SHP77 (cell line): Measurements from ENCODE around the gene ISOC1.

Experiments
- DNase-seq, 2 experiments: peaks; one replicate each; lab custom pipeline; 2025; lab: John Stamatoyannopoulos, UW

Gene ISOC1

DNA sequence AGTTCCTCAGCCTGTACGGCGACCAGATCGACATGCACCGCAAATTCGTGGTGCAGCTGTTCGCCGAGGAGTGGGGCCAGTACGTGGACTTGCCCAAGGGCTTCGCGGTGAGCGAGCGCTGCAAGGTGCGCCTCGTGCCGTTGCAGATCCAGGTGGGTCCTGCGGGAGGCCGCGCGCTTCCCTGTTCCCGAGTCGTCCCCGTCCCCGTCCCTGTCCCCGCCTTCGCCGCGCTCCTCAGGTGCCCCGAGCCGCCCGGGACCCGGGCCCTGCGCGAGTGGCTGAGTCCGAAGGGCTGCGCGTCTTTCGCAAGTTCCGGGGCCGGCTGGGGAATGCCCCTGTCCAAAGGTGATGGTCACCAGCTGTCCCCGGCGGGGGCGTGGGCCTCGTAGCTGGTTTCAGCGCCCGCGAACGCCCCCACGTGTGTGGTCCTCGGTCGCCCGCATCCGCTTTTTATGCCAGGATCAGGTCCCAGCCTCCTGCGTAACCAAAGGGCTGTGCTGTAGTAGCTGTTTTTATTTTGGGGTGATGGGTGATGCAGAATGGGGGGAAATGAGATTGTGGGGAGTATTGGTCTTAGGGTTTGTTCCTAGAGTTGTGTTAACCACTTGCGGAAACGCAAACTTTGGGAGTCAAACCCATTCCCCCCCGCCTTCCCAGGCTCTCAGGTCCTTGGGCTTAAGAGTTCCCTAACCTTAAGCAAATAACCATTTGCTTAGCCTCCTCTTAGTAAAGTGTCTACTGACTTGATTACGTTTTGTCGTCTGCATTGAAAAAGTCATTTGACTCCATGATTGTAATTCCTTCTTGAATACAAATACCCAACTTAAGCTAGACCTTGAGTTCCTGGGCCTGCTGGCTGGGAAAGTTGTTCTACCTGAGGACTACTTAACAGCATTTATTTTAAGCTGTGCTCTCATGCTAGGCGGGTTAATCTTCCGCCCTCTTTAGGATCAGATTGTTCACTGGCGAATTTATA, 663 bp downstream of the ISOC1 start:
- DNase-seq = peak in 1 of 2 experiments; percentile 59

DNA sequence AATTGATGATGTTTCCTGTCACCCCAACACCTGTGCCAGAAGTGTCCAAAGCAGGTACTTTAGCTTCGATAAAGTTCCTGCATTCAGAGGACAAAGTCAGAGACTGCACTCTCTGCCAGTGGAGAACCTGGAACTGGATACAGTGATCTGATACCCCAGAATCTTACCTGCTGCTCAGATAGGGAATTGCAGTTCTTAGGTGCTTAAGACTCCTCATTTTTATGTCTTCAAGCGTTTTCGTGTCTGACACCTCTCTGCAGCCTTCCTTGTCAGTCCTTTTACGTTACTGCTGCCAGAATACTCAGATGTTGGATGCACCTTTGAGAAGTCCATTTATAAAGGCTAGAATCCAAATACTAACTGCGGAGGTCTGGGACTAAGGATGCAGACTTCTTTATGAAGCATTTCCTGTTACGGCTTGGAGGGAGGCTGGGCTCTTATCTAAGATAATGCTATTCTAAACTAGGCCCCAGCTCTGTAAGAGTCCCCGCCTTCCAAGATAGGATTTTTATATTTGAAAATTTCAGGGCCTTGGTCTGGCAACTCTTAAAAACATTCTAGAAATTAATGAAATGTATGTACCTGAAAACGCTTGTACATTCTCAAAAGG, 1.9 kb downstream of the ISOC1 start:
- DNase-seq = no peak

DNA sequence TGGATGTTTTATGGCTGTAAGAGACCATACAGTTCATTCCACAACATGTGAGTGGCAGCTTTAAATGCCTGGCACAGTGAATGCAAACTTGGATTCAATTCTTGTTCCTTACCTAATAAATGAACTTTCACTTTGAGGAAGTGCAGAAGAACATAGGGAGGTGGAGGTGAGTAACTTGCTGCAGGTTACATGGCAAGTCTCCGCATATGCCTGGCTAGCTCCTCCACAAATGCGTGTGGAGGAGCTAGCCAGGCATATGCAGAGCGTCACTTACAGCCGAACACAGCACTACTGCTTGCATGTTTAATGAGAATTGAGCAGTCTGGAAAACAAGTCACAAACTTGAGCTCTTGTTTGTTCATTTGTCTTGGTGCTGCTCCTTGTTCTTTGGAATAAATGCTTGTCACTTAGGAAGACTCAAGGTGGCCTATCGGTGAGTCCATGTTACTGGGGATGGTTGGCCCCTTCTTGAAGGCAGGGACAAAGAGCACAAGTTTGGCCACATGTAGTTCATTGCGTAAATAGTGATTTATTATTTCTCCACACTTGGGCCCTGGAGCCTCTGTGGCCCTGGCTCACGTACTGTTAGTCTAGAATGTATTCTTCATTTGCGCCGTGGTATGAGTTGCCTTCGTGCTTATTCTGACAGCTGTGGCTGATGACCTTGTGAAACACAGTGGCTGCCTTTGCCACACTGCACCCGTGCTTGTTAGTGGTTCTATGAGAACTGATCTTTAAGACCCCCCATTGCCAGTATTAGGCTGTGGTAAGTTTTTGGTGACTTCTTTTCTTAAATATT, 3.1 kb downstream of the ISOC1 start:
- DNase-seq = no peak

DNA sequence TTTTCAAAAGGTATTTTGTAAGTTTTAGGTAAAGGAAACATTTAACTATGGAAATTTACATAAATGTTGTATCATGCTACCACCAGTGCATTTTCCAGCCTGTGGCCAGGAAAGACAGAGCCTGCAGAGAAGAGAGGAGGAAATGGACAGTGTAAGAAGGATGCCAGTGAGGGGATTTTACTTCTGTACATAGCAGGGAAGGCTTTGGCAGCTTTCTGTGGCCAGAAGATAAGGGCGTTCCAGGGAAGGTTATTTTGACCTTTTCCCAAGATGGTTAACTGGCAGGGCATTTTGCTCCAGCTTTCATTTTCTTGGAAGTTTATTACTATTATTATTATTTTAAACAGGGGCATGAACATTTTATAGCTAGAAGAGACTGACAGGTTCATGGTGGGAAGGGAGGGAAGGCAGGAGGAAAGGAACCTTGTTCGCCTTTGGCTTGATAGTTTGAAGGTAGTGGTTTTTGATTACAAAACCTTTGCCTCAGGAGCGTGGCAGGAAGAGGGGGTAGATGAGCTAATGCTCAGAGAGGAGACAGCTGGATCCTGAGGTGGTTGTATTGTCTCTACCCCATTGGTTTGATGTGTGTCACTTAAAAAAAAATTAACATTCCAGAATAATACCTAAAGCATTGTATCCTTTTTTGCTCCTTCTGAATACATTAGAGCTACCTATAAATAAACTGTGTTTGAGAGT, 4.1 kb downstream of the ISOC1 start:
- no peak for DNase-seq

DNA sequence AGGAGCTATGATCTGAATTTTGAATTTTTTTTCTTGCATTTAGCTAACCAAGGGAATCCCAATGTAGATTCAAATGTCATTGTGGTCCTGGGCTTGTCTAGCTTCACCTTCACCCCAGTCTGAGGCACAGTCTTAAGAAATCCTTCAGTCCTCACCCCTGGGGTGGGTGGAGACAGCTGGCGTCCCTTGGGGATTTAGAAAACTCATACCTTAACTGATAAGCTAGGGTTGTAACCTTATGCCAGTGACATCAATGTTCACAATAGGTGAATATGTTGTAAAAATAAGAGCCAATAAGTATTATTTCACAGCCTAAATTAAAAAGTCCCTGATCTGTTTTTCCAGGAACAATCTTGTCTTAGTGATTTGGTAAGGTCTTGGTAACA, 4.6 kb downstream of the ISOC1 start:
- DNase-seq = no peak

DNA sequence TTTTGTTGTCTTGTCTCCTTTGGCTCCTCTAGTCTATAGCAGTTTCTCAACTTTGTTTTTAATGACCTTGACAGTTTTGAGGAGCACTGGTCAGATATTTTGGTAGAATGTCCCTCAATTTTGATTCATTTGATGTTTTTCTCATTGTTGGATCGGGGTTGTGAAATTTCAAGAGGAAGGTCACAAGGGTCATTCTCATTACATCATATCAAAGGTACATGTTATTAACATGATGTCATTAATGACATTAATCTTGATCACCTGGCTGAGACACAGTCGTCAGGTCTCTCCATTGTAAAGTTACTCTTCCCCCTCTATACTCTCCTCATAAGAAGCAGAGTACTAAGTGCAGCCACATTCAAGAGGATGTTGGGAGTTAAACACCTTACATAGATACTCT, 7.2 kb downstream of the ISOC1 start:
- DNase-seq = no peak

DNA sequence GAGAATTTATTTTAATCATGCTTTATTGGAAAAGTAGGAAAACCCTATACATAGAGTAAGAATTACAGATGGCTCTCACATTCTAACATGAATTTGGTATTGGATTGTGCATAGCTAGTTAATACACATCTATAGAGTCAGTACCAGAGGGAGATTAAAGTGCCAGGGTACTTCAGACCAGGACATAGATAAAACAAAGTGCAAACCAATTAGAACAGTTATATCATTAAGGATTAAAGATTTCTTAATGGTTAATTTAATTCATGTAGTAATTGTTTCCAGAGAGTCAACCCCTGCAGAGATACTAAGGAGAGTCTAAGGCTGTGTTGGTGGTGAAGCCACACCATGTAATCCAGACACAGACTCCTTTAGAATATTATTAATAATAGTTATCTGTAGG, 8.8 kb downstream of the ISOC1 start:
- DNase-seq = no peak

DNA sequence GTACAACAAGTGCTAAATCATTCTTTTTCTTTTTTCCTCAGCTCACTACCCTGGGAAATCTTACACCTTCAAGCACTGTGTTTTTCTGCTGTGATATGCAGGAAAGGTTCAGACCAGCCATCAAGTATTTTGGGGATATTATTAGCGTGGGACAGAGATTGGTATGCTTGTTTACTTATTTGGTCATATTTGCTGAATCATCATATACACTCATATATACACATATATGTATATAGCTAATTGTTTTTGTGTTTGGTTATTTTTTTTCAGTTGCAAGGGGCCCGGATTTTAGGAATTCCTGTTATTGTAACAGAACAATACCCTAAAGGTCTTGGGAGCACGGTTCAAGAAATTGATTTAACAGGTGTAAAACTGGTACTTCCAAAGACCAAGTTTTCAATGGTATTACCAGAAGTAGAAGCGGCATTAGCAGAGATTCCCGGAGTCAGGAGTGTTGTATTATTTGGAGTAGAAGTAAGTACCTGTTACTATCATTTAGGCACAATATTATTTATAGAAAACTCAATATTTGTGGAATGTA, 10.4 kb downstream of the ISOC1 start:
- DNase-seq = no peak

DNA sequence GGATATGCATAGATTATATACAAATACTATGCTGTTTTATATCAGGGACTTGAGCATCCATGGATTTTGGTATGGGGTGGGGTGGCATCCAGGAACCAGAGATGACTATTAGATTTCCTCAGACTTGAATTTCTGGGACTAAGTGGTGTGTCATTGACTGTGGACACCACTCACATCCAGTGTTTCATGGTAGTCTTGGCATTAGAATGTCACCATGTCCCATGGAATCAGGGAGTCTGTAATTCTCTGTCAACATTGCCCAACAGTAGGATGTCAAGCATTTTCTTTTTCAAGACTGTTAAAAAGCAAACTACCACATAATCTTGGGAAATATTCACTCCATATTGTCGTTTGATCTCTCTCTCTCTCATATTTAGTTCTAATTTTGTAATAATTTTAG, 13.1 kb downstream of the ISOC1 start:
- no peak for DNase-seq

DNA sequence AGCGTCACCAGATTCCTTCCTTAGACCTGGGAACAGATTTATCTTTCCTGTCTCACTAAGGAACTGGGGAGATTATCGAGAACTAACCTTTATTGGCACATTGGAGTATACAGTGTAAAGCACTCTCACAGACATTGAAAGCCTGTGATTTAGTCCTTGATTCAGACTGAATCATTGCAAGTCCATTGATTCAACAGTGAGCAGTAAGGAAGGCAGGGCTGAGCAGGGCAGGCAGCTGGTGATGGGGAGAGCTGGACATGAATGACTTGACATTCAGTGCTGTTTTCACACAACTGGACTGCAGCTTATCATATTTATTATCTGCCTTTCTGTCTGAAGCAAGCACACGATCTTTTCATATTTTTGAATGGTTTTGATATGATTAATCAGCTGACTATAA, 16.2 kb downstream of the ISOC1 start:
- DNase-seq = no peak

DNA sequence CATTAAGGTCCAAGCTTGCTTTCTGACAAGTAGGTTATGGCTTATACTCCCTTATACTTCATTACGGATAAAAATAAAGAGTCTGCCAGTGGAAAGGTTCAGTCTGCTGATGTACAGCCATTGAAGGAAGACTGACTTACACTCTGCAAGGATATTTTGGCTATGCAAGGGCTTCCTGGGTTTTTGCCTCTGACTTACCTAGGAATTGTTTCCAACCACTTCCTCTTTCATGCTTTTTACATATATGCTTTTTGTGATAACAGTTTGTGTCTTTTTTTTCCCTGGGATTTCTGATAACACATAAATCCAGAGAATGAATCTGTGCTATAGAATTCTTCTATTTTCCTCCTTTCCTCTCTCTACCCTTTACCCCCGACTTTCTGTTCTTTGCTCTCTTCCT, 16.8 kb downstream of the ISOC1 start:
- DNase-seq = no peak

DNA sequence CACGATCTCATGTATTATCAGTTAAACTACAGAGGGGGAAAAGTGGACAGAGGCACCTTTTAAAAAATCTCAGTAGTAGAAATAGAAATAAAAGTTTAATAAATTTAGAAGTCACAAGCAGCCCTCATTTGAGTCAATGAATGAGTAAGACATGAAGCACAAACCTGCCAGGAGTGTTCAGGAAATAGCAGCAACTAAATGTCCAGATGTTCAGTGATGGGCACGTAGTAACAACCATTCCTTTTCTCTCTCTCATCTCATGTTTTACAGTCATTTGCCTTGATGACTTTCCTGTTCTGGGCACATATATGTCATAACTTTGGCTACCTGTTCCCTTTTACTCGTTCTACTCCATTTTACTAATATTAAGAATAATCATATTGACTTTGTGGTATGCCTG, 17.7 kb downstream of the ISOC1 start:
- no peak for DNase-seq

DNA sequence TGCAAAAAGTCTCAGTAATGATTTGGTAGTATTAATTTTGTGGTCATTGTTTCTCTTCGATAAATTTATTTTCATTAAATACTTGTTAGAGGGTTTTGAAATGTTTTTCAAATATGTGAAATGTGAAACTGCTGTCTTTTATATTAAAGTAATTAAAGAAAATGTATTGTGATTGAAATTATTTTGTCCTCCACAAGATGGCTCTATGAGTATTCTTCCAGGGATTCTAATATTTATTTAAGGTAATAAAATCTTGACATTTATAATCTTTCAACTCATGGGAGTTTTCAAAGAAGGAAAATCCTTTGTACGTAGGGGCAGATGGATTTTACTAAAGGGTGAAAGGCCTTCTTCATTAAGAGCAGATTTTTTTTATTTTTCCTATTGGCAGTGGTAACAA, 19.3 kb downstream of the ISOC1 start:
- DNase-seq = no peak

DNA sequence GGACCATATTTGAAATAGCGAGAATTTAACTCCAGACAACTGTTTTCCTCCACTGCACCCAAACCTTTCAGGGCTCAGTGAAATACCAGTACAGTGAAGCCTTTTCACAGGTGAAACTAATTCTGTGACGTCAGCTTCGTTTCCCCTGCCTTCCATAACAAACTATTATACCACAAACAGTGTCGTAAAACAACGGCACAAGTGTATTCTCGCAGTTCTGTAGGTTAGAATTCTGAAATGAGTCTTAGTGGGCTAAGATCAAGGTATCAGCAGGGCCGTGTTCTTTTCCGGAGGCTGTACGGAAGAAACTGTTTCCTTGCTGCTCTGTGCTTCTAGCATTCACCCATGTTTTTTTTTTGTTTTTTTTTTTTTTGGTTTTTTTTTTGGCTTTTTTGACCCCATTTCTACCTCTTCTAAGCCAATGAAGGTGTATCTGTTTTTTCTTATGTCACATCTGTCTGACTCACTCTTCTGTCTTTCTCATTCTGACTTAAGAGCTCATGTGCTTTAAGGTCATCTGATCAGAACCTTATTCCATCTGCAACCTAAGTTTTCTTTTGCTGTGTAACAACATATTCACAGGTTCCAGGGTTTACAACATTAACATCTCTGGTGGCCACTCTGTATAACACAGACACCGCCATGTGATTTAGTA, 20.1 kb downstream of the ISOC1 start:
- DNase-seq = no peak

DNA sequence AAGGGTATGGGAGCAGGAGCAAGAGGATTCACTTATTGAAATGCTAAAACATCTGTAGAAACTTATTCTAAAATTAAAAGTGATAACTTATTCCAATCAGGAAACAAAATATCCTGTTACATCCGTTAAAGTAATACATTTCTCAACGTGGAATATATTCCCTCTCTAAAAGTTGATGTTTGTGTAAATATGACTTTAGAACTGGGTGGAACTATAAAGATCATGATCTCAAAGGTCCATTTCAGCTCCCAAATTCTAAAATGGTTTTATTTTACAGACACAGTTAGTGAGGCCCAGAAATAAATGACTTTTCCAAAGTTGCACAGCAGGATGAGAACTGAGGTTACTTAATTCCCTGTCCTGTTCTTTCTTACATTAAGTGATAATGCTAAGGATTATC, 21.1 kb downstream of the ISOC1 start:
- DNase-seq = no peak

DNA sequence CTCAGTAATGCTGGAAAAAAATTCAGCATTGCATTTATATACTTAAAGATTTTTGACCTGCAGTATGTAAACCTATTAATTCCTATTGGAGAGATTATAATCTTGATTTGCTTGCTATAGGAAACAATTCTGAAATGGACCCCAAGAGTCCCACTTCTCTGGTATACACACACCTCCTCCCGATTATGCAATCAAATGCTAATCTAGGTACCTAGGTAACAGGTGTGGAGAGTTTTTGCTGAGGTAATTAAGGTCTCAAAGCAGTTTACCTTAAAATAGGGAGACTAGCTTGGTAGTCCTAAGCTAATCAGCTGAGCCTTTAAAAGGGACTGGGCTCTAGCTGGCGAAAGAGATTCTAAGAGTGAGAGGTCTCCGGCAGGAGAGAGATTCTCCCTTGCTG, 22.2 kb downstream of the ISOC1 start:
- DNase-seq = no peak

DNA sequence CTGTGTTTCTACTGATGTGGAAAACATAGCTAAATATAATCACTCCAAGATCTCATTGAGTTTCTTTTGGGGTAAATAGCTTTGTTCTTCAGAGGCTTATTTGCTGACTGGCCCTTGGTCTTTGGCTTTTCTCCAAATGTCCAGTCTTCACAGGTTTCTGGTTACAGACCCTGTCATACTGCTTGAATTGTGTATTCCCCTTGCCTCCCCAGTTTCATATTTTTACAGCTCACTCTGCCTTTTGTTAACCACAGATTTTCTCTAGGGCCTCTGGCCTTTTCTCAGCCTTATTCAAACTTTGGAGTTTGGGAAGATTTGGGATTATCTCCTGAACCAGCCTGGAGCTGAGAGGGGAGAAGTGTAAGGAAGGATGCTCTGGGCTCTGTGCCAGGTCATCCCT, 23.9 kb downstream of the ISOC1 start:
- no peak for DNase-seq

DNA sequence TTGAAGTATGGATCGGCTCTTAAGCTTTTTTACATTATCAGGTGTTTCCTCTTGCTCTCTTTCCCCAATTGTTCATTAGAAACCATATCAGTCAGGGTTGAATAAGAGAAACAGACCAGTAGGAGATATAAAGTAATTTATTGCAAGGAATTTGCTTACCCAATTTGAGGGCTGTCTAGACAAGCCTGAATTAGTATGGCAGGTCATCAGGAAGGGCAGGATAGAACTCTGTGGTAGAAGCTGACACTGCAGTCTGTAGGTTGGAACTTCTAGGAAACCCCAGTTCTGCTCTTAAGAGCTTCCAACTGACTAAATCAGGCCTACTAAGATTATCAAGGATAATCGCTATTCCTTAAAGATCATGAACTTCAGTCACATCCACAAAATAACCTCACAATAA, 24.3 kb downstream of the ISOC1 start:
- DNase-seq = no peak

DNA sequence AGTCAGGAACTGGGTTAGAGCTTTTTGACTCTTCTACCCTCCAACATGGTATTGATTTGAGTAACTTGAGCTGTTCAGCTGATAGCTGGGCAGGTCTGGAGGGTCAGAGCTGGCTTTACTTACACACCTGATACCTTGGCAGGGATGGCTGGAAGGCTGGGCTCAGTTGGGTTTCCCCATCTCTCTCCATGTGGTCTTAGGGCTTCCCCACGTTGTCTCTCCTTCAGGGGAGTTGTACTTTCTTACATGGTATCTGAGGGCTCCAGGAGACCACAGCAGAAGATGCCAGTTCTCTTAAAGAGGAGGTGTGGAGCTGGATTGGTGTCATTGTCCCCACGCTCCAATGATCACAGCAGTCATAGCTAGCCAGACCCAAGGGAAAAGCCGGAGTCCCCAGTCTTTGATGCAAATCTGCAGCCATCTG, 25.6 kb downstream of the ISOC1 start:
- DNase-seq = no peak

DNA sequence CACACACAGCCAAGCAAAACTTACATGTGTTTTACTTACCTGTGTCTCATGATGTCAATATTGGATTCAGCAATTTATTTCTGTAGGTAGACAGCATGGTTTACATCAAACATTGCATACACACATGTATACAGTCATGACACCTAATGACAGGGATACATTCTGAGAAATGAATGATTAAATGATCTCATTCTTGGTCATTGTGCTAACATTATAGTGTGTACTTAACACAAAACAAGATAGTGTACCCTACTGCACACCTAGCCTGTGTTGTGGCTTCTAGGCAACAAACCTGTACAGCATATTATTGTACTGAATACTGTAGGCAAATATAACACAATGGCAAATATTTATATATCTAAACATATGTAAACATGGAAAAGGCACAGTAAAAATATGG, 28.0 kb downstream of the ISOC1 start:
- no peak for DNase-seq

DNA sequence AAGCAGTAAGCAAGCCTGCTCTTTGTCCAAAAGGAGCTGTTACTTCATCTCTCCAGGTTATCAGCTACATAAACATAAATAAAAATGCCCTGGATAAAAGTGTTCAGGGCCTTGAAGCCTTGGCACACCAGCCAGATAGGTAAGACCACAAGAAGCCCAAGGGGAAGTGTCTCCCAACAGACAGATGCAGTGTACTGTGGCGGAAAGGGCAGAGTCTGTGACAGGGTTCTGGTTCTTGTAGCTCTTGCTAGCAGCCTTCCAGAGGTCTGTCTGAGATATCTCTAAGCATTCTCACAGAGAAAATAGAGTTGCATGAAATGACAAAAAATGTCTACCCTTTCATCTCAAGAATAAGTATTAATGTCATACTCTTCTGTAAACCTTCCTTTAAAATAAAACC, 30.1 kb downstream of the ISOC1 start:
- DNase-seq = no peak
